Measurements from ENCODE around the gene NPTX2. TPM values are rescaled to one million over a fixed set of nuclear protein-coding genes. Genes with fewer than 3 reads are reported as not detected.

The NPTX2 gene
- total and polyA plus RNA-seq, 2 experiments from 2014 or later, result 8.2 to 24.1 TPM

DNA sequence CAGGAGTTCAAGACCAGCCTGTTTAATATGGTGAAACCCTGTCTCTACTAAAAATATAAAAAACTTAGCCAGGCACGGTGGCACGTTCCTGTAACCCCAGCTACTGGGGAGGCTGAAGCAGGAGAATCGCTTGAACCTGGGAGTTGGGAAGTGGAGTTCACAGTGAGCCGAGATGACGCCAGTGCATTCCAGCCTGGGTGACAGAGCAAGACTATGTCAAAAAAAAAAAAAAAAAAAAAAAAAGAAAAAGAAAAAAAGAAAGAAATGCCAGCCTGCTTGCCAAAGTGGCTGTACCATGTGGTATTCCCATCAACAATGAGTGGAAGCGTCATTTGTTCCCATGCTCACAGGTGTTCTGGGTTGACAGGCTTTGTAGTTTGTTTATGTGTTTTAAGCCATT lies 43.3 kb upstream of the NPTX2 start:
- Histone ChIP-seq H3F3A (replicated peaks; ENCODE audit: low read depth) (no peaks in the 10 kb centered on the region), H3K79me2 (replicated peaks; ENCODE audit: insufficient read depth) (no peaks in the 10 kb centered on the region), H3K4me2 (no peak overlapping the region), H3K4me3 (no peak overlapping the region), H3K27me3 (ENCODE audit: insufficient read depth) (no peaks in the 10 kb centered on the region), H3K27ac (ENCODE audit: low read depth) (no peak overlapping the region), H3K9me2 (ENCODE audit: insufficient read depth) (no peaks in the 10 kb centered on the region), H4K20me1 (replicated peaks; ENCODE audit: insufficient read depth) (no peaks in the 10 kb centered on the region), H2AFZ (no peak overlapping the region), H3K4me1 (ENCODE audit: insufficient read depth) (no peaks in the 10 kb centered on the region), H3K36me3 (ENCODE audit: insufficient read depth) (0 out of 2 replicates have a peak, but pooled peaks cover 3% of the 10 kb centered on the region)
- H3K4me3 Mint-ChIP-seq, result no peak overlapping the region
- peaks cover 6% of the 10 kb centered on the region for H3K27me3 Mint-ChIP-seq (ENCODE audit: insufficient read depth, low read depth, poor library complexity)
- ATAC-seq (no peak), DNase-seq (ENCODE audit: low spot score) (no peak)
- H3K4me1 Mint-ChIP-seq, result peaks cover 8% of the 10 kb centered on the region; the same call in 1 of the 3 replicates
- H3K36me3 Mint-ChIP-seq (ENCODE audit: low read depth), result peaks cover 10% of the 10 kb centered on the region; the same call in 1 of the 3 replicates
- no peak for TF ChIP-seq ZNF114 (CRISPR knock-in tag; IDR thresholded peaks at IDR 0.05)
- no peak for TF ChIP-seq POLR2AphosphoS5 (IDR thresholded peaks at IDR 0.05; ENCODE audit: low read depth)
- no peak for TF ChIP-seq STAT1 (IDR thresholded peaks at IDR 0.05; ENCODE audit: unreplicated experiment)
- TF ChIP-seq ZNF331 (CRISPR knock-in tag; IDR thresholded peaks at IDR 0.05; ENCODE audit: low read depth), result no peak
- TF ChIP-seq JUNB (IDR thresholded peaks at IDR 0.05; ENCODE audit: unreplicated experiment), result no peak
- TF ChIP-seq, protein P1, sequence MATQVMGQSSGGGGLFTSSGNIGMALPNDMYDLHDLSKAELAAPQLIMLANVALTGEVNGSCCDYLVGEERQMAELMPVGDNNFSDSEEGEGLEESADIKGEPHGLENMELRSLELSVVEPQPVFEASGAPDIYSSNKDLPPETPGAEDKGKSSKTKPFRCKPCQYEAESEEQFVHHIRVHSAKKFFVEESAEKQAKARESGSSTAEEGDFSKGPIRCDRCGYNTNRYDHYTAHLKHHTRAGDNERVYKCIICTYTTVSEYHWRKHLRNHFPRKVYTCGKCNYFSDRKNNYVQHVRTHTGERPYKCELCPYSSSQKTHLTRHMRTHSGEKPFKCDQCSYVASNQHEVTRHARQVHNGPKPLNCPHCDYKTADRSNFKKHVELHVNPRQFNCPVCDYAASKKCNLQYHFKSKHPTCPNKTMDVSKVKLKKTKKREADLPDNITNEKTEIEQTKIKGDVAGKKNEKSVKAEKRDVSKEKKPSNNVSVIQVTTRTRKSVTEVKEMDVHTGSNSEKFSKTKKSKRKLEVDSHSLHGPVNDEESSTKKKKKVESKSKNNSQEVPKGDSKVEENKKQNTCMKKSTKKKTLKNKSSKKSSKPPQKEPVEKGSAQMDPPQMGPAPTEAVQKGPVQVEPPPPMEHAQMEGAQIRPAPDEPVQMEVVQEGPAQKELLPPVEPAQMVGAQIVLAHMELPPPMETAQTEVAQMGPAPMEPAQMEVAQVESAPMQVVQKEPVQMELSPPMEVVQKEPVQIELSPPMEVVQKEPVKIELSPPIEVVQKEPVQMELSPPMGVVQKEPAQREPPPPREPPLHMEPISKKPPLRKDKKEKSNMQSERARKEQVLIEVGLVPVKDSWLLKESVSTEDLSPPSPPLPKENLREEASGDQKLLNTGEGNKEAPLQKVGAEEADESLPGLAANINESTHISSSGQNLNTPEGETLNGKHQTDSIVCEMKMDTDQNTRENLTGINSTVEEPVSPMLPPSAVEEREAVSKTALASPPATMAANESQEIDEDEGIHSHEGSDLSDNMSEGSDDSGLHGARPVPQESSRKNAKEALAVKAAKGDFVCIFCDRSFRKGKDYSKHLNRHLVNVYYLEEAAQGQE (IDR thresholded peaks at IDR 0.05; ENCODE audit: unreplicated experiment), result no peak
- no peak for TF ChIP-seq NANOG (IDR thresholded peaks at IDR 0.05; ENCODE audit: borderline replicate concordance)
- TF ChIP-seq, protein P2, sequence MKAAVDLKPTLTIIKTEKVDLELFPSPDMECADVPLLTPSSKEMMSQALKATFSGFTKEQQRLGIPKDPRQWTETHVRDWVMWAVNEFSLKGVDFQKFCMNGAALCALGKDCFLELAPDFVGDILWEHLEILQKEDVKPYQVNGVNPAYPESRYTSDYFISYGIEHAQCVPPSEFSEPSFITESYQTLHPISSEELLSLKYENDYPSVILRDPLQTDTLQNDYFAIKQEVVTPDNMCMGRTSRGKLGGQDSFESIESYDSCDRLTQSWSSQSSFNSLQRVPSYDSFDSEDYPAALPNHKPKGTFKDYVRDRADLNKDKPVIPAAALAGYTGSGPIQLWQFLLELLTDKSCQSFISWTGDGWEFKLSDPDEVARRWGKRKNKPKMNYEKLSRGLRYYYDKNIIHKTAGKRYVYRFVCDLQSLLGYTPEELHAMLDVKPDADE (IDR thresholded peaks at IDR 0.05), result no peak
- no peak for TF ChIP-seq EZH2 (IDR thresholded peaks at IDR 0.05; ENCODE audit: low read depth, unreplicated experiment)
- TF ChIP-seq, protein P3, sequence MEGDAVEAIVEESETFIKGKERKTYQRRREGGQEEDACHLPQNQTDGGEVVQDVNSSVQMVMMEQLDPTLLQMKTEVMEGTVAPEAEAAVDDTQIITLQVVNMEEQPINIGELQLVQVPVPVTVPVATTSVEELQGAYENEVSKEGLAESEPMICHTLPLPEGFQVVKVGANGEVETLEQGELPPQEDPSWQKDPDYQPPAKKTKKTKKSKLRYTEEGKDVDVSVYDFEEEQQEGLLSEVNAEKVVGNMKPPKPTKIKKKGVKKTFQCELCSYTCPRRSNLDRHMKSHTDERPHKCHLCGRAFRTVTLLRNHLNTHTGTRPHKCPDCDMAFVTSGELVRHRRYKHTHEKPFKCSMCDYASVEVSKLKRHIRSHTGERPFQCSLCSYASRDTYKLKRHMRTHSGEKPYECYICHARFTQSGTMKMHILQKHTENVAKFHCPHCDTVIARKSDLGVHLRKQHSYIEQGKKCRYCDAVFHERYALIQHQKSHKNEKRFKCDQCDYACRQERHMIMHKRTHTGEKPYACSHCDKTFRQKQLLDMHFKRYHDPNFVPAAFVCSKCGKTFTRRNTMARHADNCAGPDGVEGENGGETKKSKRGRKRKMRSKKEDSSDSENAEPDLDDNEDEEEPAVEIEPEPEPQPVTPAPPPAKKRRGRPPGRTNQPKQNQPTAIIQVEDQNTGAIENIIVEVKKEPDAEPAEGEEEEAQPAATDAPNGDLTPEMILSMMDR (conservative IDR thresholded peaks at IDR 0.05; ENCODE audit: low read depth in 2 of 2), result no peak
- TF ChIP-seq CREB1 (CRISPR knock-in tag; IDR thresholded peaks at IDR 0.05; ENCODE audit: low read depth), result no peak
- TF ChIP-seq EZH2phosphoT487 (IDR thresholded peaks at IDR 0.05; ENCODE audit: unreplicated experiment), result no peak
- TF ChIP-seq, protein P4, sequence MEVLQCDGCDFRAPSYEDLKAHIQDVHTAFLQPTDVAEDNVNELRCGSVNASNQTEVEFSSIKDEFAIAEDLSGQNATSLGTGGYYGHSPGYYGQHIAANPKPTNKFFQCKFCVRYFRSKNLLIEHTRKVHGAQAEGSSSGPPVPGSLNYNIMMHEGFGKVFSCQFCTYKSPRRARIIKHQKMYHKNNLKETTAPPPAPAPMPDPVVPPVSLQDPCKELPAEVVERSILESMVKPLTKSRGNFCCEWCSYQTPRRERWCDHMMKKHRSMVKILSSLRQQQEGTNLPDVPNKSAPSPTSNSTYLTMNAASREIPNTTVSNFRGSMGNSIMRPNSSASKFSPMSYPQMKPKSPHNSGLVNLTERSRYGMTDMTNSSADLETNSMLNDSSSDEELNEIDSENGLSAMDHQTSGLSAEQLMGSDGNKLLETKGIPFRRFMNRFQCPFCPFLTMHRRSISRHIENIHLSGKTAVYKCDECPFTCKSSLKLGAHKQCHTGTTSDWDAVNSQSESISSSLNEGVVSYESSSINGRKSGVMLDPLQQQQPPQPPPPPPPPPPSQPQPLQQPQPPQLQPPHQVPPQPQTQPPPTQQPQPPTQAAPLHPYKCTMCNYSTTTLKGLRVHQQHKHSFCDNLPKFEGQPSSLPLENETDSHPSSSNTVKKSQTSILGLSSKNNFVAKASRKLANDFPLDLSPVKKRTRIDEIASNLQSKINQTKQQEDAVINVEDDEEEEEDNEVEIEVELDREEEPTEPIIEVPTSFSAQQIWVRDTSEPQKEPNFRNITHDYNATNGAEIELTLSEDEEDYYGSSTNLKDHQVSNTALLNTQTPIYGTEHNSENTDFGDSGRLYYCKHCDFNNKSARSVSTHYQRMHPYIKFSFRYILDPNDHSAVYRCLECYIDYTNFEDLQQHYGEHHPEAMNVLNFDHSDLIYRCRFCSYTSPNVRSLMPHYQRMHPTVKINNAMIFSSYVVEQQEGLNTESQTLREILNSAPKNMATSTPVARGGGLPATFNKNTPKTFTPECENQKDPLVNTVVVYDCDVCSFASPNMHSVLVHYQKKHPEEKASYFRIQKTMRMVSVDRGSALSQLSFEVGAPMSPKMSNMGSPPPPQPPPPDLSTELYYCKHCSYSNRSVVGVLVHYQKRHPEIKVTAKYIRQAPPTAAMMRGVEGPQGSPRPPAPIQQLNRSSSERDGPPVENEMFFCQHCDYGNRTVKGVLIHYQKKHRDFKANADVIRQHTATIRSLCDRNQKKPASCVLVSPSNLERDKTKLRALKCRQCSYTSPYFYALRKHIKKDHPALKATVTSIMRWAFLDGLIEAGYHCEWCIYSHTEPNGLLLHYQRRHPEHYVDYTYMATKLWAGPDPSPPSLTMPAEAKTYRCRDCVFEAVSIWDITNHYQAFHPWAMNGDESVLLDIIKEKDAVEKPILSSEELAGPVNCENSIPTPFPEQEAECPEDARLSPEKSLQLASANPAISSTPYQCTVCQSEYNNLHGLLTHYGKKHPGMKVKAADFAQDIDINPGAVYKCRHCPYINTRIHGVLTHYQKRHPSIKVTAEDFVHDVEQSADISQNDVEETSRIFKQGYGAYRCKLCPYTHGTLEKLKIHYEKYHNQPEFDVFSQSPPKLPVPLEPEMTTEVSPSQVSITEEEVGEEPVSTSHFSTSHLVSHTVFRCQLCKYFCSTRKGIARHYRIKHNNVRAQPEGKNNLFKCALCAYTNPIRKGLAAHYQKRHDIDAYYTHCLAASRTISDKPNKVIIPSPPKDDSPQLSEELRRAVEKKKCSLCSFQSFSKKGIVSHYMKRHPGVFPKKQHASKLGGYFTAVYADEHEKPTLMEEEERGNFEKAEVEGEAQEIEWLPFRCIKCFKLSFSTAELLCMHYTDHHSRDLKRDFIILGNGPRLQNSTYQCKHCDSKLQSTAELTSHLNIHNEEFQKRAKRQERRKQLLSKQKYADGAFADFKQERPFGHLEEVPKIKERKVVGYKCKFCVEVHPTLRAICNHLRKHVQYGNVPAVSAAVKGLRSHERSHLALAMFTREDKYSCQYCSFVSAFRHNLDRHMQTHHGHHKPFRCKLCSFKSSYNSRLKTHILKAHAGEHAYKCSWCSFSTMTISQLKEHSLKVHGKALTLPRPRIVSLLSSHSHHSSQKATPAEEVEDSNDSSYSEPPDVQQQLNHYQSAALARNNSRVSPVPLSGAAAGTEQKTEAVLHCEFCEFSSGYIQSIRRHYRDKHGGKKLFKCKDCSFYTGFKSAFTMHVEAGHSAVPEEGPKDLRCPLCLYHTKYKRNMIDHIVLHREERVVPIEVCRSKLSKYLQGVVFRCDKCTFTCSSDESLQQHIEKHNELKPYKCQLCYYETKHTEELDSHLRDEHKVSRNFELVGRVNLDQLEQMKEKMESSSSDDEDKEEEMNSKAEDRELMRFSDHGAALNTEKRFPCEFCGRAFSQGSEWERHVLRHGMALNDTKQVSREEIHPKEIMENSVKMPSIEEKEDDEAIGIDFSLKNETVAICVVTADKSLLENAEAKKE (CRISPR knock-in tag; IDR thresholded peaks at IDR 0.05), result no peak
- peaks cover 47% of the 10 kb centered on the region for H3K9me3 Mint-ChIP-seq
- H3K27ac Mint-ChIP-seq, result no peak overlapping the region

All from GM23338 (cell line).